Measurements from ENCODE around the gene NIFK.
"Not testable (repeated sequence)": the region's sequence is repeated elsewhere in the genome, so short reads cannot be mapped to it uniquely, and the experiment has no call there.

NIFK gene

GRCh38 chr2:121731366-121731765 is 5.3 kb downstream of the NIFK start:
- no peak for DNase-seq

- no peak for DNase-seq
Observed at GRCh38 chr2:121727950-121728349, 8.7 kb downstream of the NIFK start.

DNA sequence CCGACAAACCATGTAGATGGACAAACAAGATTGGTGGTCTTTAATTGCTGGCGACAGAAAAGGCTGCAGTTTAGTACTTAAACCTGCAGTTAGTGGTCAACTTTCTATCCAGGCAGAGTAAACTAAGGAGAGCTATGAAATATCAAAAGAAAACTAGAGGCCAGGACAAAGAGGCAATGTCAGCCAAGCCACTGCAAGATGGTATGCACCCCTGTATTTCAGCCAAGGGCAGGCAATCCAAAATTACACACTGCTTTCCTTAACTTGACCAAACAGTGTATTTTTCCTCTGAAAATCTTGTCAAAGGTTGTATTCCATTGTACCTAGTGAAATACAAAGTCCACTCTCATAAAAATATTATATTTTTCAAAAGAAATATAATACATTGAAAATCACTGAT is 9.3 kb downstream of the NIFK start:
- DNase-seq: no peak

DNA sequence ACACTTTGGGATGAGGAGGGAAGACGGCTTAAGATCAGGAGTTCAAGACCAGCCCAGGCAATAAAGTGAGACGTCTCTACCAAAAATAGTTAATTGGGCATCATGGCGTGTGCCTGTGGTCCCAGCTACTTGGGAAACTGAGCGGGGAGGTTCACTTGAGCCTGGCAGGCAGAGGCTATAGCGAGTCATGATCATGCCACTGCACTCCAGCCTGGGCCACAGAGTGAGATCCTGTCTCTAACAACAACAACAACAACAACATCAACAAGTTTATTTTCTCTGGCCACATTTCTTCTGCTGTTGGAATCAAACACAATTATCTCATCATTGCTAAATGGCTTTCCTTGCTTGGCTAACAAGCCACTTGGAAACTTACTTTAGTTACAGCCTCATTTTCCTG is 13.4 kb downstream of the NIFK start:
- DNase-seq: no peak

DNA sequence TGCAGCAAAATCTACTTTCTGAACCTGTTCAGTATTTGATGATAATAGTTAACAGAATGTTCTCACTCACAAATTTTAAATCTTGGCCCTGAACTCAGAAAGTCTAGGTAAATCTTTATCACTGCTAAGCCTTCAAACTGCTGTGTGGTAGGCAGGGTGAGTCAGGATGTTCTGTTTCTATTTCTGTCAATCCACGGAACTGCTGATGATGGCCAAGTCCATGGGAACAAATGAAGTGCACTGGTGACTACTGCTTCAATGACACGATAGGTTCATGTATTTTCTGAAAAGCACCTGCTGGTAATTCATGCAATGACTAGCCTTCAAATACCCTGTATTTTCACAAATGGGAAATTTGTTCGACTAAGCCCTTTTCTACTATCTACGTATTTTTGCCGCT is 14.2 kb downstream of the NIFK start:
- no peak for DNase-seq

- no peak for DNase-seq
Observed at GRCh38 chr2:121721926-121722325, 14.7 kb downstream of the NIFK start.

GRCh38 chr2:121717529-121717928 is 19.1 kb downstream of the NIFK start:
- DNase-seq: no peak

- DNase-seq: no peak
Observed at GRCh38 chr2:121716126-121716525, 20.5 kb downstream of the NIFK start.

- DNase-seq: not testable (repeated sequence)
Observed at GRCh38 chr2:121711481-121711880, 25.2 kb downstream of the NIFK start.

GRCh38 chr2:121710470-121711170 is 26.1 kb downstream of the NIFK start:
- DNase-seq: no peak

- no peak for DNase-seq
Observed at GRCh38 chr2:121709776-121710469, 26.8 kb downstream of the NIFK start.

GRCh38 chr2:121707920-121708361 is 28.7 kb downstream of the NIFK start:
- no peak for DNase-seq

DNA sequence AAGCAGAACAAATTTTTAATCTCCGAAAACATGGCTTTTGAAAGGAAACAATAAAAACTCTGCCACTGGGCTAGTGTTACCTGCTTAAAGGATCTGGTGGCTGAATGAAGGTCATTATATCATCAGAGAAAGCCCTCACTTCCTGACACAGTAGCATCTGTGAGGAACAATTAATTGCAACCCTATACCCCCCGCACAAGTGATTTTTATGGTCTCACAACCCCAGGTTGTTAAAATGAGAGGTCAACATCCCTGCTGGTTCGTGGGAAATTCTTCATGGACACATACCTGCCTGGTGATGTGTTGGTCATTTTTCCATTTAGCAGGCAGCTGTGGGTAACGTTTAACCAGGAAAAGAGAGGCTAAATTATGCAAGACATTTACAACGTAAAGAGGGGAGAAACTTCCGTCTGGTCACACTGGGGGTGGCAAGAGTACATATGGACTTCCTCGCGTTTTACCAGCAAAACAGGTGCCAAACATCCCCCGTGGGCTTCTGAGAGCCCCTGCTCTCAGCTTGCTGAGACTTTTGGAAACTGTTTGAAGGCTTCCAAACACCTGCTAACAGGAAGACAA is 29.2 kb downstream of the NIFK start:
- no peak for DNase-seq

DNA sequence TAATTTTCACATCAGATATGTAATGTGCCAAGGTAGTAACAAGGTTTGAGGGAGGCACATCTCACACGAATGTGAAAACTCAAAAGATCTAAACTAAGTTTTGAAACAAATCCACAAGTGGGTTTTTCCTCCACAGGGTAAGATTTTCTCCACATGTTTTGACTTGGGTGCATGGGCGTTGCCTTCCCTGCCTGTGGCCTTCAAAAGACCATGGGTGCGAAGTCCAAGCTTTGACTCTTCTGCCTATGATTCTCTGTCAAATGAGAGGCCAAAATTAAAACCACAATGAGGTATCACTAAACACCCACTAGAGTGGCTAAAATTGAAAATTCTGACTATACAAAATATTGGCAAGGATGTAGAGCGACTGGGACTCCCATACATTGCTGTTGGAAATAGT is 30.7 kb downstream of the NIFK start:
- no peak for DNase-seq

- DNase-seq: no peak
Observed at GRCh38 chr2:121705390-121705789, 31.3 kb downstream of the NIFK start.

DNA sequence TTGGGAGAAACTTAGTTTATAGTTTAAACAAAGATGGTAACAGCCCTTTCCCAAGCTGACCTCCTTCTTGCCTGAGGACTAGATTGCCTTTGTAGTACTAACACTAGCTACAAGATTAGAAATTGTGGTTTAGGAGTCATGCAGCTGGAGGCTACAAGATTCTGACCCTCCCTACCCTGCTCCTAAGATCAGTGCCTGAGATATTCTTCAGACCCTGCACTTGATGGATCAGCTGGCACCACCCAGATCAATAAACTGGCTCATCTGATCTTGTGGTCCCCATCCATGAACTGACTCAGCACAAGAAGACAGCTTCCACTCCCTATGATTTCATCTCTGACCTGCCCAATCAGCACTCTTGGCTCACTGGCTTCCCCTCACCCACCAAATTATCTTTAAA is 34.9 kb downstream of the NIFK start:
- not testable (repeated sequence) for DNase-seq

DNA sequence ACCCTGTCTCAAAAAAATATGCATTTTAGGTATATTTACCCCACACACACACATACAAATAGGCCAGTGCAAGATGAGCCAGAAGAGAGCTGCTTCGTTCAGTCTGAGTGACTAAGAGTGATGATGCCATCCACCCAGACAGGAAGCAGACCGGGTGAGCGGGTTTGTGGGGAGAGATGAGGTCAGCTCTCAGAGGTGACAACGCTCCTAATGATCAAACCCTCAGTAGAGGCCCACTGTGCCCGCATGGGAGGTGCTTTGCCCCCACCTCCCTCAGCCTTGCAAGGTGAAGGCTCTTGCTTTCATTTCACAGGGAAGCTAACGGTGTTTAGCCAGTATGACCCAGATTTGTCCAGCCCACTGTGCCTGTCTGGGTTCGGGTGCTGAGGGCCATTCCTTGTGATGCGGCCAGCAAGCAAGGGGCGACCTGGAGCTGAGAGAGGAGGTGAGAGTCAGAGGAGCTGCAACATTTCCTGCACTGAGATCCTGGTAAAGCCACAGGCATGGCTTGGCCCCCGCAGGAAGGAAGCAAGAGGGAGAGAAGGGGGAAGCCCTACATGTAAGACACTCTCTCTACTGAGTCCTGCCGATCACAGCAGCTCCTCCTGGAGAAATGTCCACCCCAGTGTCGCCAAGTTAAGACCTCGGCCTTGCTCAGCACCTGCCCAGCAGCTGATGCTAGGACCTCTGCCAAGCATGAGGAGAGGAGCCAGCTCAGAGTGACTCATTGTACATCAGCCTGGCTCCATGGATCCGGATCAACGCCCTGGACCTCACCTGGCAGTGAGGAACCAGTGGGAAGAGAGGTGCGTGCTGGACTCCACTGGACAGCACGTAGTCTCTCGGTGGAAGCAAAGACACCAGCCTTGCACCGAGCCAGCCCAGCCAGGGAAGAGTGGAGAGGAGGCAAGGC is 37.0 kb downstream of the NIFK start:
- no peak for DNase-seq

DNA sequence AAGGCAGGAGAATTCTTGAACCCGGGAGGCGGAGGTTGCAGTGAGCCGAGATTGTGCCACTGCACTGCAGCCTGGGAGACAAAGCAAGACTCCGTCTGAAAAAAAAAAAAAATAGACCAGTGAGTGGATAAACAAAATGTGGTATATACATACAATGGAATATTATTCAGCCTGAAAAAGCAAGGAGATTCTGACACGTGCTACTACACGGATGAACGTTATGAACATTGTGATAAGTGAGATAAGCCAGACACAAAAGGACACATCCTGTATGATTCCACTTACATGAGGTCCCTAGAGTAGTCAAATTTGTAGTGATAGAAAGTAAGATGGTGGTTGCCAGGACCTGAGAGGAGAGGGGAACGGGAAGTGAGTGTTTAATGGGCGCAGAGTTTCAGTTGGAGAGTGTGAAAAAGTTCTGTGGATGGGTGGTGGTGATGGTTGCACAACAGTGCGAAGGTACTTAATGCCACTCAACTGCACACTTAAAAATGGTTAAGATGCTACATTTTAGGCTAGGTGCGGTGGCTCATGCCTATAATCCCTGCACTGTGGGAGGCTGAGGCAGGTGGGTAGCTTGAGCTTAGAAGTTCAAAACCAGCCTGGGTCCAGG is 38.3 kb downstream of the NIFK start:
- no peak for DNase-seq

- no peak for DNase-seq
Observed at GRCh38 chr2:121697108-121697631, 39.5 kb downstream of the NIFK start.

GRCh38 chr2:121696410-121696930 is 40.2 kb downstream of the NIFK start:
- no peak for DNase-seq

DNA sequence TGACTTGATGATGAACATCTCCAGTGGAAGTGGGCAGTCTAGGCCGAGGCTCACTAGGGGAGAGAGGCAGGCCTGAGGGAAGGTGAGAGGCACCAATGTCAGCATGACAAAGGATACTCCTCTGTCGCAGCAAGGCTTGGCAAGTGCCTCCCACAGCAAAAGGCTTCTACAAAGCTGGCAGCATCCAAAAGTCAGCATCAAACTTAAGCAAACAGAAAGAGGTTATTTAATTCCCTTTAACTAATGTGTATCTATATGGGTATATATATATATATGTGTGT is 41.6 kb downstream of the NIFK start:
- no peak for DNase-seq

GRCh38 chr2:121694398-121695170 is 42.1 kb downstream of the NIFK start:
- no peak for DNase-seq

Data from NCI-H1092 (cell line).